ENCODE measurements around the gene ABT1. TPM values are rescaled to one million over a fixed set of nuclear protein-coding genes. Genes with fewer than 3 reads are reported as not detected.

The ABT1 gene
- polyA plus RNA-seq, 1 of the 3 experiments (the other 2 are of a cell fraction), result 15.4 TPM

- DNase-seq, result no peak
- Histone ChIP-seq H3K9ac (no peak overlapping the region), H3K36me3 (replicated peaks in 1 of 2; ENCODE audit: control insufficient read depth in 1 of 2, insufficient read depth in 2 of 2, low read length in 1 of 2) (no peaks in the 10 kb centered on the region), H3F3A (replicated peaks; ENCODE audit: insufficient read depth) (peaks cover 14% of the 10 kb centered on the region), H2AFZ (ENCODE audit: low read depth) (peak overlapping the region; percentile 91), H3K27me3 (ENCODE audit: insufficient read depth) (no peaks in the 10 kb centered on the region), H3K9me3 (peaks cover 4% of the 10 kb centered on the region; the same call in 1 of the 2 replicates), H3K27ac (ENCODE audit: low read depth in 2 of 2, low read length in 1 of 2) (no peak overlapping the region), H3K4me1 (ENCODE audit: control insufficient read depth in 1 of 2, insufficient read depth in 2 of 2, low read depth in 1 of 2, low read length in 1 of 2) (no peaks in the 10 kb centered on the region; a peak in 1 of 4 replicates), H4K20me1 (ENCODE audit: insufficient read depth) (no peaks in the 10 kb centered on the region), H3K4me2 (peak overlapping the region; percentile 62), H3K79me2 (ENCODE audit: insufficient read depth) (no peaks in the 10 kb centered on the region), H3K9me2 (no peaks in the 10 kb centered on the region), H3K4me3 (ENCODE audit: low read depth in 2 of 2, low read length in 1 of 2) (peak overlapping the region; percentile 55 to 56)
- no peak for TF ChIP-seq PBX3 (IDR thresholded peaks at IDR 0.05)
- no peak for TF ChIP-seq GABPA (IDR thresholded peaks at IDR 0.05; ENCODE audit: low read depth)
- TF ChIP-seq CHD2 (IDR thresholded peaks at IDR 0.05; ENCODE audit: low read length, partially characterized antibody), result no peak
- TF ChIP-seq TAF1 (IDR thresholded peaks at IDR 0.05; ENCODE audit: borderline replicate concordance, low read depth, low read length), result no peak
- no peak for TF ChIP-seq REST (IDR thresholded peaks at IDR 0.05; ENCODE audit: low read depth, low read length)
- no peak for TF ChIP-seq MEF2A (IDR thresholded peaks at IDR 0.05; ENCODE audit: borderline replicate concordance, low read depth)
- TF ChIP-seq TCF12 (IDR thresholded peaks at IDR 0.05), result no peak
- TF ChIP-seq SIN3A (IDR thresholded peaks at IDR 0.05; ENCODE audit: borderline replicate concordance, low read depth, low read length), result no peak
- TF ChIP-seq RXRA (IDR thresholded peaks at IDR 0.05; ENCODE audit: borderline replicate concordance, low read depth), result no peak
- peak; percentile 61; the same call in 1 of the 2 replicates for TF ChIP-seq FOSL2 (IDR thresholded peaks at IDR 0.05; ENCODE audit: borderline replicate concordance, low read depth)
- TF ChIP-seq TEAD4 (IDR thresholded peaks at IDR 0.05; ENCODE audit: borderline replicate concordance, insufficient read depth), result peak; percentile 74; the same call in 1 of the 2 replicates
- no peak for TF ChIP-seq FOXM1 (IDR thresholded peaks at IDR 0.05; ENCODE audit: low read depth)
- TF ChIP-seq RAD21 (IDR thresholded peaks at IDR 0.05; ENCODE audit: low read length), result no peak
- no peak for TF ChIP-seq USF1 (IDR thresholded peaks at IDR 0.05; ENCODE audit: borderline replicate concordance, low read depth)
- peak; percentile 54; the same call in 1 of the 2 replicates for TF ChIP-seq RCOR1 (IDR thresholded peaks at IDR 0.05; ENCODE audit: low read length)
- no peak for TF ChIP-seq ZBTB33 (IDR thresholded peaks at IDR 0.05; ENCODE audit: borderline replicate concordance, low read depth)
- 2% methylated on average over 31 of the region's 31 CpGs for WGBS (ENCODE audit: low lambda C conversion rate)
- ChIA-PET CTCF (interaction anchor here (0.7 to 12.1 kb wide), 5 partner anchors 16 to 550 kb away, joined by 3 to 183 read pairs (median 7); partner anchors contain the start of gene ABT1), POLR2A (interaction anchor here (1.4 kb wide), 1 partner anchor 19 kb away, joined by 5 read pairs; no protein-coding TSS in a partner anchor)
Observed at GRCh38 chr6:26576929-26577719, 19.6 kb upstream of the ABT1 start.

All from SK-N-SH (cell line).